SK-N-SH (cell line): Measurements from ENCODE around the gene MXRA8. TPM values are rescaled to one million over a fixed set of nuclear protein-coding genes. Genes with fewer than 3 reads are reported as not detected.

ENCODE experiments used
- CTCF ChIA-PET: fragments of 300-600, 350-600 bp; formaldehyde crosslinking; extraction: SDS; loops from one replicate; lab custom pipeline; 2021; lab: Yijun Ruan, JAX
- POLR2A ChIA-PET: fragments of 350-600 bp; sonication (Branson Sonifier 250); formaldehyde crosslinking; extraction: SDS; loops from one replicate; lab custom pipeline; 2020; ENCODE audit warnings: antibody characterized with exemption, inconsistent platforms; lab: Yijun Ruan, JAX
- DNase-seq: peaks from one replicate; pipeline ENCODE4 v3.0.0; 2012
- H2AFZ ChIP-seq: fragments of 200-600 bp; sonication (generic); 2 replicates; pipeline ENCODE4 v1.8.1; 2016; ENCODE audit warnings: antibody characterized with exemption, mild to moderate bottlenecking, low read depth
- H3F3A ChIP-seq: fragments of 200-600 bp; sonication (generic); replicated peaks from 2 replicates; pipeline ENCODE3; 2016; ENCODE audit warnings: antibody characterized with exemption, mild to moderate bottlenecking; ENCODE audit not compliant: insufficient read depth
- H3K27ac ChIP-seq, 2 experiments: fragments of 200-500 bp in 1 of 2; fragments of 200-600 bp in 1 of 2; sonication (Bioruptor generic) in 1 of 2; sonication (generic), shearing (Covaris generic) in 1 of 2; 2 replicates each; pipeline versions ENCODE4 v1.5.1 to v1.6.1; 2014 to 2016; ENCODE audit warnings: low read depth in 2 of 2, inconsistent platforms in 1 of 2, low read length in 1 of 2, mild to moderate bottlenecking in 1 of 2, mixed read lengths in 1 of 2
- H3K27me3 ChIP-seq: fragments of 200-600 bp; sonication (generic), shearing (Covaris generic); 2 replicates; pipeline ENCODE4 v1.6.1; 2016; ENCODE audit warnings: mixed run types; ENCODE audit not compliant: insufficient read depth
- H3K36me3 ChIP-seq, 2 experiments: fragments of 200-500 bp in 1 of 2; fragments of 200-600 bp in 1 of 2; sonication (Bioruptor generic) in 1 of 2; sonication (generic) in 1 of 2; replicated peaks in 1 of 2; 2 replicates each; pipeline versions ENCODE3 to v1.5.1; 2014 to 2016; ENCODE audit warnings: low read length in 1 of 2, mild to moderate bottlenecking in 1 of 2; ENCODE audit not compliant: insufficient read depth in 2 of 2, control insufficient read depth in 1 of 2
- H3K4me1 ChIP-seq, 2 experiments: fragments of 200-500 bp in 1 of 2; fragments of 200-600 bp in 1 of 2; sonication (Bioruptor generic) in 1 of 2; sonication (generic), shearing (Covaris generic) in 1 of 2; 2 replicates each; pipeline versions ENCODE4 v1.5.1 to v1.6.1; 2014 to 2016; ENCODE audit warnings: low read depth in 1 of 2, low read length in 1 of 2, mixed run types in 1 of 2; ENCODE audit not compliant: insufficient read depth in 2 of 2, control insufficient read depth in 1 of 2
- H3K4me2 ChIP-seq: fragments of 200-600 bp; sonication (generic), shearing (Covaris generic); 2 replicates; pipeline ENCODE4 v1.6.1; 2017; ENCODE audit warnings: mixed run types
- H3K4me3 ChIP-seq, 2 experiments: fragments of 200-500 bp in 1 of 2; fragments of 200-600 bp in 1 of 2; sonication (Bioruptor generic) in 1 of 2; sonication (generic), shearing (Covaris generic) in 1 of 2; 2 replicates each; pipeline versions ENCODE4 v1.5.1 to v1.8.1; 2014 to 2016; ENCODE audit warnings: low read depth in 2 of 2, inconsistent platforms in 1 of 2, low read length in 1 of 2, mild to moderate bottlenecking in 1 of 2, mixed read lengths in 1 of 2, moderate library complexity in 1 of 2
- H3K79me2 ChIP-seq: fragments of 200-600 bp; sonication (generic); 2 replicates; pipeline ENCODE4 v1.8.1; 2017; ENCODE audit warnings: mild to moderate bottlenecking; ENCODE audit not compliant: insufficient read depth
- H3K9ac ChIP-seq: fragments of 200-600 bp; sonication (generic); 2 replicates; pipeline ENCODE4 v1.6.1; 2017; ENCODE audit warnings: mixed run types
- H3K9me2 ChIP-seq: fragments of 200-600 bp; sonication (generic); 2 replicates; pipeline ENCODE4 v1.6.1; 2017; ENCODE audit warnings: mixed run types
- H3K9me3 ChIP-seq: fragments of 200-600 bp; sonication (generic); 2 replicates; pipeline ENCODE4 v1.6.1; 2017; ENCODE audit warnings: mixed run types, mild to moderate bottlenecking, moderate library complexity
- H4K20me1 ChIP-seq: fragments of 200-600 bp; sonication (generic); 2 replicates; pipeline ENCODE4 v1.6.1; 2017; ENCODE audit warnings: mild to moderate bottlenecking, mixed run types; ENCODE audit not compliant: insufficient read depth
- EZH2phosphoT487 ChIP-seq: fragments of 200-600 bp; sonication (generic); IDR thresholded peaks from 2 replicates; pipeline ENCODE4 v1.6.1; 2017; ENCODE audit warnings: low read depth, mixed run types, mild to moderate bottlenecking, antibody characterized with exemption, moderate library complexity, borderline replicate concordance
- FOXJ3 ChIP-seq: sonication (generic); formaldehyde crosslinking; IDR thresholded peaks from 2 replicates; pipeline ENCODE4 v1.5.1; 2020; ENCODE audit warnings: mild to moderate bottlenecking, missing genetic modification reagents
- GABPA ChIP-seq: IDR thresholded peaks from 2 replicates; pipeline ENCODE4 v1.4.0; 2012; ENCODE audit warnings: low read depth, mild to moderate bottlenecking
- IRF3 ChIP-seq: fragments of 150-350 bp; IDR thresholded peaks from 2 replicates; pipeline ENCODE4 v1.6.1; 2016; ENCODE audit warnings: mild to moderate bottlenecking, low read depth, low read length
- JUND ChIP-seq: IDR thresholded peaks from 2 replicates; pipeline ENCODE4 v1.4.0; 2012
- POLR2AphosphoS5 ChIP-seq: IDR thresholded peaks from 2 replicates; pipeline ENCODE4 v1.6.1; 2012; ENCODE audit warnings: low read depth, low read length
- RAD21 ChIP-seq: IDR thresholded peaks from 2 replicates; pipeline ENCODE4 v1.6.1; 2012; ENCODE audit warnings: mild to moderate bottlenecking, low read length
- RCOR1 ChIP-seq: fragments of 150-350 bp; IDR thresholded peaks from 2 replicates; pipeline ENCODE4 v1.6.1; 2017; ENCODE audit warnings: antibody characterized with exemption, low read length
- REST ChIP-seq: IDR thresholded peaks from 2 replicates; pipeline ENCODE4 v1.6.1; 2012; ENCODE audit warnings: mild to moderate bottlenecking, low read depth, low read length, moderate library complexity
- SIN3A ChIP-seq: IDR thresholded peaks from 2 replicates; pipeline ENCODE4 v1.6.1; 2012; ENCODE audit warnings: low read depth, mild to moderate bottlenecking, low read length, moderate library complexity, borderline replicate concordance
- SMC3 ChIP-seq: IDR thresholded peaks from 2 replicates; pipeline ENCODE4 v1.6.1; 2012; ENCODE audit warnings: low read depth, low read length, improper control_type of control experiment
- TAF1 ChIP-seq: IDR thresholded peaks from 2 replicates; pipeline ENCODE4 v1.6.1; 2012; ENCODE audit warnings: low read depth, mild to moderate bottlenecking, low read length, moderate library complexity, borderline replicate concordance
- YY1 ChIP-seq: IDR thresholded peaks from 2 replicates; pipeline ENCODE4 v1.4.0; 2012; ENCODE audit warnings: low read depth, mild to moderate bottlenecking
- ZBTB33 ChIP-seq: IDR thresholded peaks from 2 replicates; pipeline ENCODE4 v1.4.0; 2012; ENCODE audit warnings: low read depth, borderline replicate concordance
- WGBS: methylation state at CpG from one replicate; pipeline ENCODE4 v1.1.6; 2017; ENCODE audit warnings: low lambda C conversion rate; 5-methylcytosine and 5-hydroxymethylcytosine counted together
- polyA plus RNA-seq, 3 experiments: library from polyadenylated mRNA; depleted of rRNA; stranded (reverse); fragments of >200 nt; gene quantifications; 2 replicates each; pipeline ENCODE4 v1.2.3, GENCODE V29; 2012

MXRA8 gene
- polyA plus RNA-seq, 1 of the 3 experiments (the other 2 are of a cell fraction): 2.5 TPM

- peaks cover 29% of the 10 kb centered on the region for H3K79me2 ChIP-seq
- TF ChIP-seq SIN3A: no peak
- TF ChIP-seq SMC3: no peak
- no peak for TF ChIP-seq YY1
- TF ChIP-seq ZBTB33: no peak
- TF ChIP-seq RAD21: no peak
- TF ChIP-seq GABPA: no peak
- no peak for TF ChIP-seq EZH2phosphoT487
- no peak for TF ChIP-seq REST
- no peak for TF ChIP-seq POLR2AphosphoS5
- TF ChIP-seq JUND: no peak
- no peak for TF ChIP-seq TAF1
- no peak for TF ChIP-seq IRF3
- TF ChIP-seq RCOR1: no peak
- no peak for TF ChIP-seq FOXJ3
- H3K9me2 ChIP-seq: no peaks in the 10 kb centered on the region
- H3K4me3 ChIP-seq: no peak overlapping the region
- H3K9ac ChIP-seq: no peak overlapping the region
- H3K27ac ChIP-seq: no peak overlapping the region
- WGBS: 86% methylated on average over 9 of the region's 21 CpGs
- no peak overlapping the region for H3K4me2 ChIP-seq
- H3K36me3 ChIP-seq: peaks cover 0 to 52% of the 10 kb centered on the region in 2 experiments
- no peak for DNase-seq
- no peaks in the 10 kb centered on the region for H3K9me3 ChIP-seq
- H3K4me1 ChIP-seq: peaks cover 5 to 23% of the 10 kb centered on the region in 2 experiments; a peak in 2 of 4 replicates
- H3F3A ChIP-seq: no peaks in the 10 kb centered on the region
- H3K27me3 ChIP-seq: no peaks in the 10 kb centered on the region
- CTCF ChIA-PET: interaction anchor here (1.3 to 1.4 kb wide), 2 partner anchors 8 to 19 kb away, joined by 3 to 5 read pairs; no protein-coding TSS in a partner anchor
- H2AFZ ChIP-seq: no peak overlapping the region
- peaks cover 15% of the 10 kb centered on the region; the same call in 1 of the 2 replicates for H4K20me1 ChIP-seq
- POLR2A ChIA-PET: no interaction called here
Observed at GRCh38 chr1:1310476-1311053, 47.8 kb downstream of the MXRA8 start.
